Left colon (tissue), 2 donors: ENCODE data around the gene RPS6KA4. TPM values are rescaled to one million over a fixed set of nuclear protein-coding genes. Genes with fewer than 3 reads are reported as not detected.
A peak's percentile ranks its signal among the peaks of the same experiment; 100 is the strongest.

Source experiments
- ATAC-seq: fragments of 200-7000 bp; cut with Tn5 transposase; one replicate; pipeline ENCODE4 v1.9.1; 2020; ENCODE audit warnings: mild to moderate bottlenecking, moderate library complexity
- DNase-seq, 2 donors: peaks; one replicate each; pipeline ENCODE4 v3.0.0-alpha.2; 2020
- intact Hi-C, 2 donors: fragments of 100-400 bp; cut with DNase I in 1 of 2; cut with micrococcal nuclease in 1 of 2; formaldehyde crosslinking; loops; one replicate each; pipeline versions ENCODE4 v1.11.2 to v1.14.0; 2022; cut with DNase I, micrococcal nuclease
- total RNA-seq, 2 donors: library from RNA; stranded (reverse); fragmentation: NEBNext Ultra II Directional; extraction: Animal tissue kit (Norgen Biotek cat#: 25700); gene quantifications; one replicate each; pipeline ENCODE4 v1.2.1, GENCODE V29; 2021
- donor health status: DM: no; HTN: no; CAD: no.
- donor health status: DM: yes; HTN: yes; CAD: no.

RPS6KA4 gene
- total RNA-seq, 2 donors from 2014 or later = 30.4 to 42.6 TPM

DNA sequence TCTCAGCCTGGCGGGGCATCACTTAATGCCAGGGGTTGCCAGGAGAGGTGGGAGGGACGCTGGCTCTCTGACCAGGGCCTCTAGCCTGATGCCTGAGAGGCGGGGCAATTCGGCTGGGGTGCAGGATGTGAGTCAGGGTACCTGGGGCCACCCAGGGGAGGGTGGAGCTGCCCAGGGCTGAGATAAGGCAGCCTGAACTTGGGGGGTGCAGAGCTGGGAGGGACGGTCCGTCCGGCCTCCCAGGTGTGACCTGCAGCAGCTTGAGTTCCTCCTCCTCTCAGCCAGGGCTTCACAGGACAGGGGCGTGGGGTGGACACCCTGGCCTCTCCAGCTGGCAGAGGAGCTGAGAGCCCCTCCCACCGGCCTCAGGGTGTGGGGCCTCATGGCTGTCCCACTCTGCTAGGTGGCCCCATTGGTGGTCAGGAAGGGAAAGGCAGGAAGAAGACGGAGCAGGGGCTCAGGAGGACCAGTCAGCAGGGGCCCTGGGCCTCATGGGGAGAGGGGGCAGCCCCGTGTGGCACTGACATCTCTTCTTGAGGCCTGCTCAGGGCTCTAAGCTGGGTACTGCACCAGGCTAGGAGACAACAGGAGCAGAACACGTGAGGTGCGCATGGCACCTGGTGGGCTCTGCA is 942 bp upstream of the RPS6KA4 start:
- DNase-seq = peak in 1 of 2 donors; percentile 54
- peak; percentile 2 for ATAC-seq
- intact Hi-C loops = no loop called here

- ATAC-seq (peak; percentile 19), DNase-seq (no peak)
- intact Hi-C loops = no loop called here
Observed at GRCh38 chr11:64358536-64358906, 441 bp upstream of the RPS6KA4 start.

DNA sequence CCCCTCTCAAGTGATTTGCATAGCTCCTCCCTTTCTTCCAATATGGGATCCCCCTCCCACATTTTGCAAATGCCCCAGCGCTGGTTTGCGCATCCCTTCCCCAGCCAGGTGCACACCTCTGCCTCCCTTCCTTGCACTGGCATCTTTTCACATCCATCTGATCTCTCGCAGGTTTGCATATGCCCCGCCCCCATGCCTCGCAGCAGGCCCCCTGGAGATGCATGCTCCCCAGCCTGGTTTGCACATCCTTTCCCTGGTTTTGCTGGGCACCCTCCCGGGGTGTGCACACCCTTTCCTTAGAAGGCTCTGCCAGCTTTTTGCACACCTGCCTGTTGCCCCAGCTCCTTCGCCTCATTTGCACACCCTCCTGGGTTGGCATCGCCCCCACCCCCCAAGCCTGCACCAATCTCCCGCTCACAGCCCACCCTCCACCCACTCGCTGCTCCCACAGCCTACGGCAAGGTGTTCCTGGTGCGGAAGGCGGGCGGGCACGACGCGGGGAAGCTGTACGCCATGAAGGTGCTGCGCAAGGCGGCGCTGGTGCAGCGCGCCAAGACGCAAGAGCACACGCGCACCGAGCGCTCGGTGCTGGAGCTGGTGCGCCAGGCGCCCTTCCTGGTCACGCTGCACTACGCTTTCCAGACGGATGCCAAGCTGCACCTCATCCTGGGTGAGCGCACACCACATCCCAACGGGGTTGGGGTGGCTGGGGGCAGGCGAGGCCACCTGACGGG is 917 bp downstream of the RPS6KA4 start:
- no peak for DNase-seq
- intact Hi-C loops = no loop called here
- ATAC-seq = peak; percentile 8

GRCh38 chr11:64360448-64360921 is 1.5 kb downstream of the RPS6KA4 start:
- intact Hi-C loops = no loop called here

GRCh38 chr11:64361659-64362058 is 2.7 kb downstream of the RPS6KA4 start:
- ATAC-seq (no peak), DNase-seq (no peak)
- intact Hi-C loops = no loop called here

More at GRCh38 chr11:64360448-64360921, 1.5 kb downstream of the RPS6KA4 start:
- DNase-seq (no peak), ATAC-seq (no peak)

- intact Hi-C loops = no loop called here
- ATAC-seq = no peak
- no peak for DNase-seq
Observed at GRCh38 chr11:64362339-64362738, 3.4 kb downstream of the RPS6KA4 start.

GRCh38 chr11:64364435-64364834 is 5.5 kb downstream of the RPS6KA4 start:
- intact Hi-C loops = no loop called here
- DNase-seq (no peak), ATAC-seq (no peak)

DNA sequence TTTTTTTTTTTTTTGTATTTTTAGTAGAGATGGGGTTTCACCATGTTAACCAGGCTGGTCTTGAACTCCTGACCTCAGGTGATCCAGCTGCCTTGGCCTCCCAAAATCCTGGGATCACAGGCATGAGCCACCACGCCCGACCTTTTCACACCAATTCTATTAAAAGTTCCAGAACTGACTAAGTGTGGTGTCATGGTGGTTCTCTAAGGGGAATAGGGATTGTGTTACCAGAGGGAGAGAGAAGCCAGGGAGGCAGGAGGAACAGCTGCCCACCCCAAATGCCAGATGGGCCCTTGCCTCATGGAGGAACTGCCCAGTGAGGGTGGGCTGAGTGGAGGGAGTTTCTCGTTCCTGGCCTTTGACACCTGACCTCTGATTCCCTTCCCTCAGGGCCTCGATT is 5.9 kb downstream of the RPS6KA4 start:
- ATAC-seq (no peak), DNase-seq (no peak)
- intact Hi-C loops = no loop called here

DNA sequence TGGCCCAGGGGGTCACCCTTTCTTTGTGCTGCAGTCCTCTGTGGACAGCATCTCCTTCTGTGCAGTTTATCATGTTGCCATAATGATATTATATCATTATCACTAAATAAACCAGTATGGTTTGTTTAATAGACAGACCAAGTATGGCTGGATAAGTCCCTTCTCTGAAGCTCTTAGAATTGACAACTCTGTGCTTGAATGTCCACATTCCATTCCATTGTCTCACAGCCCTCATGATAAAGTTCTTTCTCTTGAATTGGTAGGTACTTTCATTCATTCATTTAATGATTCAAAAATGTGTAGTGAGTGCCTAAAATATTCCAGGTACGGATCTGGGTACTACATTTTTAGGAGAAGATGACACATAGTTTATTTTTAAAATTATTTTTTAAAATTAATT is 7.8 kb downstream of the RPS6KA4 start:
- no peak for DNase-seq
- intact Hi-C loops = no loop called here
- no peak for ATAC-seq

GRCh38 chr11:64367931-64368672 is 9.1 kb downstream of the RPS6KA4 start:
- ATAC-seq (no peak), DNase-seq (no peak)
- intact Hi-C loops = no loop called here

GRCh38 chr11:64368673-64369074 is 9.7 kb downstream of the RPS6KA4 start:
- no peak for DNase-seq
- no peak for ATAC-seq
- intact Hi-C loops = no loop called here

- DNase-seq (no peak), ATAC-seq (no peak)
- intact Hi-C loops = no loop called here
Observed at GRCh38 chr11:64369440-64370421, 10.8 kb downstream of the RPS6KA4 start.

DNA sequence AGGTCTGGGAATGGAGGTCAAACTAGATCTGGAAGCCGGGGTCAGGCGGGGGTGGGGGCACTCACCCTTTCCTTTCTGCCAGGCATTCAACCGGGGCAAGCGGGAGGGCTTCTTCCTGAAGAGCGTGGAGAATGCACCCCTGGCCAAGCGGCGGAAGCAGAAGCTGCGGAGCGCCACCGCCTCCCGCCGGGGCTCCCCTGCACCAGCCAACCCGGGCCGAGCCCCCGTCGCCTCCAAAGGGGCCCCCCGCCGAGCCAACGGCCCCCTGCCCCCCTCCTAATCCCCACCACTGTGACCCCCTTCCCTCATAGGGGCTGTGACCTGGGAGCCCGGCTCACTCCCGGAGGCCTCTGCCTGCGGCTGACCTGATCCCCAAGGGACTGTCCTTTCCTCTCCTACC is 12.2 kb downstream of the RPS6KA4 start:
- DNase-seq (no peak), ATAC-seq (no peak)
- intact Hi-C loops = no loop called here

DNA sequence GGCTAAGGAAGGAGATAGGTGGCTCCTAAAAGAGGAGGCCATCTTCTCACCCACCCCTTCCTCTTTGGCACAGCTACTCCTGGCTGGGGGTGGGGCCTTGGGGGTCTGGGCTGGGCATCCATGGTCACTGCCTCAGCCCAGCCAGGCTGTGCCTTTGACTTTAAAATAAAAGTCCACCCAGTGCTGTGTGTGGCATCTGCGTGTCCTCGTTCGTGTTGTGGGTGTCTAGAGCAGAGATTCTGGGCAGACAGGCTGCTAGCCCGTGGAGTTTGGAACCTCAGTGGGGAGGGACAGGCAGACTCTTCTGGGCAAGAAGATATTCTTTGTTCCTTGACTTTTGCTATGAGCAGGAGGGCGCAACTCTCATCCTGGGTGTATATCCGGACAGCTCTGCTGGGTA is 13.1 kb downstream of the RPS6KA4 start:
- ATAC-seq (no peak), DNase-seq (no peak)
- intact Hi-C loops = no loop called here

- DNase-seq (peak in 1 of 2 donors; percentile 68), ATAC-seq (peak; percentile 98)
- intact Hi-C loops = no loop called here
Observed at GRCh38 chr11:64372802-64373597, 14.0 kb downstream of the RPS6KA4 start.

DNA sequence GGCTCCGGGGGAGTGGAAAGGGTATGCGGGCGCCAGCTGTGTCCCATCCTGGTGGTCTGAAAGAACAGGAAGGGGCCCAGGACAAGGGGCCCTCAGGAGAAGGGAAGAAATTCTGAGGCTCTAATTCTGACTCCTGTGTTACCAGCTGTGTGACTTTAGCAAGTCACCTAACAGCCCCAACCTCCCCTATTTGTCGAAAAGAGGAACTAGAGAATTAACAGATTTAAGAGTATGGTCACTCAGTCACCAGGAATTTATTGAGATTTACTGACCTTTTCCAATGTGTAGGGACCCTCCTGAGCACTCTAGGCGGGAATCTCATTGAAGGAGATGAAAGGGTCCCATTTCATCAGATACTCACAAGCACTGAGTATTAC is 14.6 kb downstream of the RPS6KA4 start:
- DNase-seq (no peak), ATAC-seq (no peak)
- intact Hi-C loops = no loop called here

DNA sequence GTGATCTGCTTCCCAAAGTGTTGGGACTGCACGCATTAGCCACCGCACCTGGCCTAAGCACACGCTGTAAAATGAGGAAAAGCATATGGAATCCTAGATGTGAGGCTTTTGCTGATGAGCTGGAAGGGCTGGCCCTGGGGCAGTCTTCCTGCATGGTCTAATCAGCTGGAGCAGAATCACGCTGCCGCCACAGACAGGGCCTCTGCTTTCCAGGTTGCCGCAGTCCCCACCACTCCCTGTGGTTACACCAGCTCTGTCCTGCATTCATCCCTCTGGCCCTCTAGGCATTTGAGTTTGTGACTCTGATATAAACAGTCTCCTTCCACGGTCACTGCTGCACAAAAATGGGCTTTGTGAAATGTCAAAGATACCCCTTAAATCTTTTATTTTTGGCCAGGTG is 17.1 kb downstream of the RPS6KA4 start:
- ATAC-seq (no peak), DNase-seq (no peak)
- intact Hi-C loops = no loop called here

DNA sequence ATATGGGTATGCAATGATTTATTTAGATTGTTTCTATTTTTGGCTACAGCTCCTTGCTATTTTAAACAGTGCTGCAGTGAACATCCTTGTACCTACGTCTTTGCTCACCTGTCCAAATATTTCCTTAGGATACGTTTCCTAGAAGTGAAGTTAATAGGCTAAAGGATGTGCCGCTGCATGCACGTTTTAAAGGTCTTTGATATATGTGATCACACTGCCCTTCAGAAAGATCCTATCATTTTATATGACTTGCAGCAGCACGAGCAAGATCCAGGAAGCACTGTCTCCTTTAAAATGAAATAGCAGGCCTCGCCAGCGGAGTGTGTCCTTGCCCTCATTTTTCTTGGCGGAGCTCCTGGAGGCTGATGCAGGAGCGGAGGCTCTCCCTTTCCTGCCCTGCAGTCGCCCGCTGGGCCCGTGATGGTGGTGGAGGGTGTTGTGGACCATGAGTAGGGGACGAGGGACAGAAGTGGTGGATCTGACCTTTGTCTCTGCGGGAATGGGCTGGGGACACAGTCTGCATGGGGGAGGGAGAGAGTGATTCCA is 19.4 kb downstream of the RPS6KA4 start:
- ATAC-seq = peak; percentile 79
- no peak for DNase-seq
- intact Hi-C loops = no loop called here
